ENCODE results near the gene HNF1A. TPM values are rescaled to one million over a fixed set of nuclear protein-coding genes. Genes with fewer than 3 reads are reported as not detected.

The HNF1A gene
- total RNA-seq, 1 donor from 2014 or later = not detected

DNA sequence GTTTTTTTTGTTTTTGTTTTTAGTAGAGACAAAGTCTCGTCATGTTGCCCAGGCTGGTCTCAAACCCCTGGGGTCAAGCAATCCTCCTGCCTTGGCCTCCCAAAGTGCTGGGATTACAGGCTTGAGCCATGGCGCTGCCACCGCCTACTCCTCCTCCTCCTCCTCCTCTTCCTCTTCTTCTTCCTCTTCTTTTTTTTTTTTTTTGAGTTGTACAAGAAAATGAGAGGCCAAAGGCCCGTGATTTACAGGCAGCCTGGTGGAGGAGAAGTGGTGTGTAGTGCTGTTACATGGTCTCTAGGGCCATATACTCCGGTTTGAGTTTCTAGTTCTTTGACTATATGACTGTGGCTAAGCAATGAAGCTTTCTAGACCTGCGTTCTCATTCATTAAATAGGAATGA is 44.6 kb upstream of the HNF1A start:
- no peaks in the 10 kb centered on the region for H3K27me3 ChIP-seq (ENCODE audit: control insufficient read depth, insufficient read depth, low read length)
- H3K36me3 ChIP-seq (ENCODE audit: control insufficient read depth, insufficient read depth, low read length) = no peaks in the 10 kb centered on the region
- FAIRE-seq (no peak), DNase-seq (ENCODE audit: low read depth) (no peak)
- no peak overlapping the region for H3K4me3 ChIP-seq (ENCODE audit: low read depth, low read length)
- TF ChIP-seq, protein P1, sequence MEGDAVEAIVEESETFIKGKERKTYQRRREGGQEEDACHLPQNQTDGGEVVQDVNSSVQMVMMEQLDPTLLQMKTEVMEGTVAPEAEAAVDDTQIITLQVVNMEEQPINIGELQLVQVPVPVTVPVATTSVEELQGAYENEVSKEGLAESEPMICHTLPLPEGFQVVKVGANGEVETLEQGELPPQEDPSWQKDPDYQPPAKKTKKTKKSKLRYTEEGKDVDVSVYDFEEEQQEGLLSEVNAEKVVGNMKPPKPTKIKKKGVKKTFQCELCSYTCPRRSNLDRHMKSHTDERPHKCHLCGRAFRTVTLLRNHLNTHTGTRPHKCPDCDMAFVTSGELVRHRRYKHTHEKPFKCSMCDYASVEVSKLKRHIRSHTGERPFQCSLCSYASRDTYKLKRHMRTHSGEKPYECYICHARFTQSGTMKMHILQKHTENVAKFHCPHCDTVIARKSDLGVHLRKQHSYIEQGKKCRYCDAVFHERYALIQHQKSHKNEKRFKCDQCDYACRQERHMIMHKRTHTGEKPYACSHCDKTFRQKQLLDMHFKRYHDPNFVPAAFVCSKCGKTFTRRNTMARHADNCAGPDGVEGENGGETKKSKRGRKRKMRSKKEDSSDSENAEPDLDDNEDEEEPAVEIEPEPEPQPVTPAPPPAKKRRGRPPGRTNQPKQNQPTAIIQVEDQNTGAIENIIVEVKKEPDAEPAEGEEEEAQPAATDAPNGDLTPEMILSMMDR (IDR thresholded peaks at IDR 0.05; ENCODE audit: insufficient read depth, low read length, severe bottlenecking) = no peak

DNA sequence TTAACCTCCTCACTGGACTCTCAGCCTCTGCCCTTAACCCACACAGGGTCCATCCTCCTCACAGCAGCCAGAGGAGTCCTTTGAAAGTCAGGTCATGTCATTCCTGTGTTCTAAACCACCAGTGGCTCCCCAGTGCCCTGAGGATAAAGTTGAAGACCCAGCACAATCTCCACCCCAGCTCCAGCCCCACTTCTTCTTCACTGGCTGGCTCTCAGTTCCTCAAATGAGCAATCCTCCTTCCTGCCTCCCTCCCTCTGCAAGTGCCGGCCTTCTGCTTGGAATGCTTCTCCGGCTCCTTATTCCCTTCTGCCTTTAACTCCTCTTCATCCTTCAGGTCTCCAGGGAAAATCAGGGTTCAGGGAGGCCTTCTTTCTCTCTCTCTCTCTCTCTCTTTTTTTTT is 42.1 kb upstream of the HNF1A start:
- TF ChIP-seq, protein P1 (IDR thresholded peaks at IDR 0.05; ENCODE audit: insufficient read depth, low read length, severe bottlenecking) = no peak
- no peak overlapping the region for H3K4me3 ChIP-seq (ENCODE audit: low read depth, low read length)
- no peaks in the 10 kb centered on the region for H3K36me3 ChIP-seq (ENCODE audit: control insufficient read depth, insufficient read depth, low read length)
- DNase-seq (ENCODE audit: low read depth) (no peak), FAIRE-seq (no peak)
- no peaks in the 10 kb centered on the region for H3K27me3 ChIP-seq (ENCODE audit: control insufficient read depth, insufficient read depth, low read length)

DNA sequence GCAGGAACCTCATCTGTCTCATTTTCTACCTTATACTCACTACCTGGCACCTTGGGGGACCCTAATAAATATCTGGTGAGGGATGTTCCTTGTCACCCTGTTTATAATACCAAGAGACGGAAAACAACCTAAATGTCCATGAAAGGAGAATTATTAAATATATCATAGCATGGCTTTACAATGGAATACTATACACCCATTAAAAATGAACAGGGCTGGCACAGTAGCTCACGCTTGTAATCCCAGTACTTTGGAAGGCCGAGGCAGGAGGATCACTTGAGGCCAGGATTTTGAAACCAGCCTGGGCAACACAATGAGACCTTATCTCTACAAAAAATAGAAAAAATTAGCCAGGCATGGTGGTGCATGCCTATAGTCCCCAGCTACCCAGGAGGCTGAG is 39.8 kb upstream of the HNF1A start:
- no peak overlapping the region for H3K4me3 ChIP-seq (ENCODE audit: low read depth, low read length)
- TF ChIP-seq, protein P1 (IDR thresholded peaks at IDR 0.05; ENCODE audit: insufficient read depth, low read length, severe bottlenecking) = no peak
- no peaks in the 10 kb centered on the region for H3K27me3 ChIP-seq (ENCODE audit: control insufficient read depth, insufficient read depth, low read length)
- H3K36me3 ChIP-seq (ENCODE audit: control insufficient read depth, insufficient read depth, low read length) = no peaks in the 10 kb centered on the region
- FAIRE-seq = no peak
- no peak for DNase-seq (ENCODE audit: low read depth)

GRCh38 chr12:120939523-120939922 is 38.8 kb upstream of the HNF1A start:
- FAIRE-seq = no peak
- TF ChIP-seq, protein P1 (IDR thresholded peaks at IDR 0.05; ENCODE audit: insufficient read depth, low read length, severe bottlenecking) = no peak

GRCh38 chr12:120940006-120940405 is 38.3 kb upstream of the HNF1A start:
- Histone ChIP-seq H3K4me3 (ENCODE audit: low read depth, low read length) (no peak overlapping the region), H3K27me3 (ENCODE audit: control insufficient read depth, insufficient read depth, low read length) (no peaks in the 10 kb centered on the region), H3K36me3 (ENCODE audit: control insufficient read depth, insufficient read depth, low read length) (no peaks in the 10 kb centered on the region)
- no peak for FAIRE-seq
- DNase-seq (ENCODE audit: low read depth) = no peak
- TF ChIP-seq, protein P1 (IDR thresholded peaks at IDR 0.05; ENCODE audit: insufficient read depth, low read length, severe bottlenecking) = no peak

More at GRCh38 chr12:120939523-120939922, 38.8 kb upstream of the HNF1A start:
- Histone ChIP-seq H3K27me3 (ENCODE audit: control insufficient read depth, insufficient read depth, low read length) (no peaks in the 10 kb centered on the region), H3K36me3 (ENCODE audit: control insufficient read depth, insufficient read depth, low read length) (no peaks in the 10 kb centered on the region), H3K4me3 (ENCODE audit: low read depth, low read length) (no peak overlapping the region)
- DNase-seq (ENCODE audit: low read depth) = no peak

GRCh38 chr12:120940799-120941198 is 37.5 kb upstream of the HNF1A start:
- H3K4me3 ChIP-seq (ENCODE audit: low read depth, low read length) = no peak overlapping the region
- no peaks in the 10 kb centered on the region for H3K27me3 ChIP-seq (ENCODE audit: control insufficient read depth, insufficient read depth, low read length)
- FAIRE-seq = no peak
- H3K36me3 ChIP-seq (ENCODE audit: control insufficient read depth, insufficient read depth, low read length) = no peaks in the 10 kb centered on the region
- TF ChIP-seq, protein P1 (IDR thresholded peaks at IDR 0.05; ENCODE audit: insufficient read depth, low read length, severe bottlenecking) = no peak
- no peak for DNase-seq (ENCODE audit: low read depth)

All from bronchial epithelial cell (primary cell).